GM10847 (cell line): ENCODE data around the gene CENPA.

ENCODE experiments used
- POLR2A ChIP-seq: IDR thresholded peaks from 2 replicates; pipeline ENCODE4 v1.6.1; 2011; ENCODE audit not compliant: insufficient read length; ENCODE audit errors: extremely low read depth

The CENPA gene

DNA sequence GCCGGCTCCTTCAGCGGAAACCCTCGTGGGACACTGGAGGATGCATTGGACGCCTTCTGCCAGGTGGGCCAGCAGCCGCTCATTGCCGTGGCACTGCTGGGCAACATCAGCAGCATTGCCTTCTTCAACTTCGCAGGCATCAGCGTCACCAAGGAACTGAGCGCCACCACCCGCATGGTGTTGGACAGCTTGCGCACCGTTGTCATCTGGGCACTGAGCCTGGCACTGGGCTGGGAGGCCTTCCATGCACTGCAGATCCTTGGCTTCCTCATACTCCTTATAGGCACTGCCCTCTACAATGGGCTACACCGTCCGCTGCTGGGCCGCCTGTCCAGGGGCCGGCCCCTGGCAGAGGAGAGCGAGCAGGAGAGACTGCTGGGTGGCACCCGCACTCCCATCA, 7.8 kb upstream of the CENPA start:
- no peak for TF ChIP-seq POLR2A

DNA sequence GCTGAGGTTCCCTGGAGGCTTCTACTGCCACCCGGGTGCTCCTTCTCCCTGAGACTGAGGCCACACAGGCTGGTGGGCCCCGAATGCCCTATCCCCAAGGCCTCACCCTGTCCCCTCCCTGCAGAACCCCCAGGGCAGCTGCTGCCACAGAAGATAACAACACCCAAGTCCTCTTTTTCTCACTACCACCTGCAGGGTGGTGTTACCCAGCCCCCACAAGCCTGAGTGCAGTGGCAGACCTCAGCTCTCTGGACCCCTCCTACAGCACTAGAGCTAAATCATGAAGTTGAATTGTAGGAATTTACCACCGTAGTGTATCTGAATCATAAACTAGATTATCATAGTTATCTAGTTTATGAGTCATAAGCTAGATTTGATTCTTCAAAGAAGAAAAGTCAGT, 7.3 kb upstream of the CENPA start:
- TF ChIP-seq POLR2A = no peak

DNA sequence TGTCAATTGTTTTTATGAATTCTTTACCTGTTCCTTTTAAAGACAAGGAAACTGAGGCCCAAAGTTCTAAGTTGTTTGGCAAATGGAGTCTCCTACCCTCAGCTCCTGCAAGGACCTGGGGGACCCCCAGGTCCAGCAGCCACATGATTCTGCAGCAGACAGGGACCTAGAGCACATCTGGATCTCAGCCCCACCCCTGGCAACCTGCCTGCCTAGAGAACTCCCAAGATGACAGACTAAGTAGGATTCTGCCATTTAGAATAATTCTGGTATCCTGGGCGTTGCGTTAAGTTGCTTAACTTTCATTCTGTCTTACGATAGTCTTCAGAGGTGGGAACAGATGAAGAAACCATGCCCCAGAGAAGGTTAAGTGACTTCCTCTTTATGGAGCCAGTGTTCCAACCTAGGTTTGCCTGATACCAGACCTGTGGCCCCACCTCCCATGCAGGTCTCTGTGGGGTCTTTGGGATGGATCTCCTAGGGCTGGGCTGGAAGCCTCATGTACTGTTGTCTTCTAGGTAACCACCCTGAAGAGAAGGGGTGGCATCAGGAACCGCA, 5.6 kb upstream of the CENPA start:
- no peak for TF ChIP-seq POLR2A

DNA sequence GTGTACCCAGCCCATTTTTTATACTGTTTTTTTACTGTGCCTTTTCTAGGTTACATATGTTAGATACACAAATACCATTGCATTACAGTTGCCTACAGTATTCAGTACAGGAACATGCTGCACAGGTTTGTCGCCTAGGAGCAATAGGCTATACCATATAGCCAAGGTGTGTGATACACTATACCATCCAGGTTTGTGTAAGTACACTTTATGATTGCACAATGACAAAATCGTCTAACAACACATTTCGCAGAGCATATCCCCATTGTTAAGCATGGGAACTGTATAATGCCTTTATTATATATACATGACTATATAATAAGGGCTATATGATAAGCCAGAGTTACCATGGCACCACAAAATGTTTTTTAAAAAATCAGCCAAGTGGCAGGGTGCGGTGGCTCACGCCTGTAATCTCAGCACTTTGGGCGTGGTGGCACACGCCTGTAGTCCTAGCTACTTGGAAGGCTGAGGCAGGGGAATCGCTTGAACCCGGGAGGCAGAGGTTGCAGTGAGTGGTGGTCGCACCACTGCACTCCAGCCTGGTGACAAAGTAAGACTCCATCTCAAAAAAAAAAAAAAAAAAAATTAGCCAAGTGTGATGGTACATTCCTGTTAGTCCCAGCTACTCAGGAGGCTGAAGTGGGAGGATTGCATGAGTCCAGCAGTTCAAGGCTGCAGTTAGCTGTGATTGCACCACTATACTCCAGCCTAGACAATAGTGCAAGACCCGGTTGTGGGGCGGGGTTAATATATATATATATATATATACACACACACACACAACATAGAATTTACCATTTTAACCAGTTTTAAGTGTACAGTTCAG, 2.8 kb upstream of the CENPA start:
- no peak for TF ChIP-seq POLR2A

DNA sequence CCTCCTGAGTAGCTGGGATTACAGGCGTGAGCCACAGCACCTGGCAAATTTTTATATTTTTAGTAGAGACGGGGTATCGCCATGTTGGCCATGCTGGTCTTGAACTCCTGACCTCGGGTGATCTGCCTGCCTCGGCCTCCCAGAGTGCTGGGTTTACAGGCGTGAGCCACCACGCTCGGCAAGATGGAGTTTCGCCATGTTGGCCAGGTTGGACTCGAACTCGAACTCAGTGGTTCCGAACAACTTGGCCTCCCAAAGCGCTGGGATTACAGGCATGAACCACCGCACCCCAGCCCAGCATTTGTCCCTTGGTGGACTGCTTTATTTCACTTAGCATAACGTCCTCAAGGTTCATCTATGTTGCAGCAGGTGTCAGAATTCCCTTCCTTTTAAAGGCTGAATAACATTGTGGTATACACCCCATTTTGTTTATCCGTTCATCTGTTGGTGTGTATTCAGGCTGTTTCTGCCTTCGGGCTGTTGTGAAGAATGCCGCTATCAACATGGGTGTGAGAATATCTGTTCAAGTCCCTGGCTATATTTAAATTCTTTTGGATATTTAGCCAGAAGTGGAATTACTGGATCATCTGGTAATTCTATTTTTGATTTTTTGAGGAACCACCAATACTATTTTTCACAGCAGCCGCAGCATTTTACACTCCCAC, 1.2 kb upstream of the CENPA start:
- no peak for TF ChIP-seq POLR2A

DNA sequence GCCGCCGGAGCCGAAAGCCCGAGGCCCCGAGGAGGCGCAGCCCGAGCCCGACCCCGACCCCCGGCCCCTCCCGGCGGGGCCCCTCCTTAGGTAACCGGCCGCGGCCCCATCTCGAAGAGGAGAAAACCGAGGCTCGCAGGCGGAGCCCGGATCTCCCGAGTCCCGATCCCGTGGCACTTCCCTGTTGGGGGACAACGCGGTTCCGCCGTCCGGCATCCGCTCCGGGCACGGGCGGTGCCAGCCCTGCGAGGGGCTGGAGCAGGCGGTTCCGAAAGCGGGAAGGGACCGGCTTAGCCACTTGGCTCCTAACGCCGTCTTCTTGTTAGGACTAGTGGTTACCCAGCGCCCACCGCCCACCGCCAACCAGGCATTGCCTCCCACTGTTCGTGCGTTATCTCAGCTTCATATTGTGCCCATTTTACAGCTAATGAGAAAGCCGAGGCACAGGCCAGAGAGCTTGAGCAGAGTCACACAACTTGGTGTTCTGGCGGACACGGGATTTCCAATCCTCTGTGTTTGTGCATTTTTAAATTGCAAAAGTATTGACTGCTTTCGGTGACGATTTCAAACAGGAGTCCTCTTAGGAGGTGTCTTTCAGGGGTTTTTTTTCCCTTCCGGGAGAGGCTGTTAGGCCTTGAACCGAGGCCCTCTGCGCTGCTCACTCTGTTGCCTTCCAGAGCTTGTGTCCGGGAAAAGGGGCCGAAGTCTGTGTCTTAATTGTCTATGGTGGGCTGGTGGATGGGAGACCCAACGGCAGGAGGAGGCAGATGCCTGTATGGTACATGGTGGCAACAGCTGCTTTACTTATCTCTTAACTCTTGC, 562 bp downstream of the CENPA start:
- TF ChIP-seq POLR2A = no peak

DNA sequence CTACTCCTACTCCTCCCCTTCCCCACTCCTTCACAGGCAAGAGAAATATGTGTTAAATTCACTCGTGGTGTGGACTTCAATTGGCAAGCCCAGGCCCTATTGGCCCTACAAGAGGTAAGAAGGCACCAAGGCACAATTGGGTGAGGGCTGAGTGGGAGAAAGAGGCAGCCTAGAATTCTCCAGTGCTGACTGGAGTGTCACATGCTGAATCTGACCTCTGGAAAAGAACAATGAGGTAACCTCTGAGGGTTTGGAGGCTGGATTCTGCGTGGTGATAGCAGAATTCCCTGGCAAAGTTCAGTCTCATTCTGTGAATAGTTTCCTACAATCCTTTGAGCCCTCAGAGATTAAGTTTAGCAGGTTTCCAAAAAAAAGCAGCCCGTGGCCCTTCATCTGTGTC, 6.9 kb downstream of the CENPA start:
- no peak for TF ChIP-seq POLR2A

DNA sequence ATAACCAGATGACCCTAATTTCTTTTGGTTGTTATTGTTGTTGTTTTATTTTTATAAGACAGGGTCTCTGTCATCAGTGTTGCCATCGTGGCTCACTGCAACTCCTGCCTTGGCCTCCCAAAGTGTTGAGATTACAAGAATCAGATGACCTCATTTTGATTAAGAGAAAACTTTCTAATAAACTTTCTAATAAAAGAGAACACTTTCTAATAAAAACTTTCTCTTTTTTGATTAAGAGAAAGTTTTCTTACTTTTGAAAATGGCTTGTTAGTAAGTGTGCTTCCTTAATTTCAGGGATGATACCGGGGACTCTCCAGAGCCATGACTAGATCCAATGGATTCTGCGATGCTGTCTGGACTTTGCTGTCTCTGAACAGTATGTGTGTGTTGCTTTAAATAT, 7.7 kb downstream of the CENPA start:
- TF ChIP-seq POLR2A = no peak

DNA sequence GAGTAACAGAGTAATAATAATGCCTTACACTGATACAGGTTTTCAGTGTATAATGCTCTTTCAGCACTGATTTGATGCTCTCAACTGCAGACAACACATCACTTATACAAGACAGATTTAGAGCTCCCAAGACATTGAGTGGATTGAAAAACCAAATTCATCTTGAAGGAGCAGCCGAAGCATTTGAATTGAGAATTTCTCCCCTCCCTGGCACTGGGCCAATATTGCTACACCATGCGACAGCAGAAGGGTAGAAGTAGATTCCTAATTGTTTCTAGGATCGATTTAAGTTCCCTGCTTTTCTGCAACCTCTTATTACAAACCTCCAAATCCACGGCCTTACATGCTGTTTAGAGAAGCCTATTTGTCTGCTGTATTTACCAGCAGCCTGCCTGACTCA, 15.5 kb downstream of the CENPA start:
- TF ChIP-seq POLR2A = no peak

DNA sequence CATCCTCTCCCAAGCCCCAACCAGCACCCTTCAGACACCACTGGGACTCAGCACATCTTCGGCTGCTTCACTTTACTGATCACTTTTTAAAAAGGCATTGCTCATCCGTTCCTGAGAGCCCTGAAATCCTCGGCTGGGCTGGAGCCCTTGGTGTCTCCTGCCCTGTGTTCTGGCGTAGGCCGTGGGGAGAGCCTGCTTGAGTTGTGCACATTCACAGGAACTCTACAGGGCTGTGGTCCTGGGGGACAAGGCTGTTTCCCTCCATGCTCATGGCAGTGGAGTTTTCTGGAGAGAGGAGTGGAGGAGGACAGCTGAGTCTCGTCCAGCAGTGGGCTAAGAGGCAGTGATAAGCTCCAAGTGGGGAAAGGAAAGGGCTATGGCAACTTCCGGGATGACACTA, 15.9 kb downstream of the CENPA start:
- no peak for TF ChIP-seq POLR2A

DNA sequence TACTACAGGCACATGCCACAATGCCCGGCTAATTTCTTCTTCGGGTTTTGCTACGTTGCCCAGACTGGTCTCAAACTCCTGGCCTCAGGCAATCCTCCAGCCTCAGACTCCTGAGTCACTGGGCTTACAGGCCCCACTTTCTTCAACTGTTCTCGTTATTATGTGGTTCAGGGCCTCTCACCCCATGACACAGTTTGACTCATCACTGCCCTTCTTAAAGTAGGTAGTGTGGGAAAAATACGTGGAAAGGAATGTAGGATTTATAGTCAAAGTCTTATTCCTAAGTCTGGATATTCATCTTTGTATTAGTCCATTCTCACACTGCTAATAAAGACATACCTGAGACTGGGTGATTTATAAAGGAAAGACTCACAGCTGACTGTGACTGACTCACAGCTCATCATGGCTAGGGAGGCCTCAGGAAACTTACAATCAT, 19.4 kb downstream of the CENPA start:
- no peak for TF ChIP-seq POLR2A

DNA sequence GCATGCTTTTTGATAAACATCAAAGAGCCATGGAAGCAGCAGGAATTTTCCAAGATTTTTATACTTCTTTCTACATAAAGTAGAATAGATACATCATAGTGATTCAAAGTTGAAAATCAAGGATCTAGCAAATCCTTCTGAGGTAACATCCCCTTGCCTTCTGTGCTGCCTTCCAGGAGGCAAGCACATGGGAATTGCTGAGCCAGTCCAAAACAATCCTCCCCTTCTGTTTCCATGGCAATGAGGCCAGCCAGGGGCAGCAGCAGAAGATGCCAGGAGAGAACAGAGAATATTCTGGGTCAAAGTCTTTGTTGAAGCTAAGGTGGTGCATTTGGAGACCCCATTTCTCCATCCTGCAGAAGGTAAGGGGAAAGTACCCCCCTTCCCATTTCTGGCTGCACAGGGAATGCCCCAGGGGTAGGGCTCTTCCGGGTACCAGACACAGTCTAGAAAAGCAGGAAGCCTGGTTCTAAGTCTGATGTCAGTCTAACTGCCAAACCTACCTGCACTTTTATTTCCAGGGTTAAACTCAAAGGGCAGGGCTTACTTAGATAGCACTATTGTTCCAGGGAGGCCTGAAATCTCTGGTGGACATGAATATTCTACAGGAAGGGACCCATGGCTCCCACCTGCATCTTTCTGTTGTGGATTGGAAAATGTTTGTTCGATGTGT, 22.1 kb downstream of the CENPA start:
- TF ChIP-seq POLR2A = no peak

DNA sequence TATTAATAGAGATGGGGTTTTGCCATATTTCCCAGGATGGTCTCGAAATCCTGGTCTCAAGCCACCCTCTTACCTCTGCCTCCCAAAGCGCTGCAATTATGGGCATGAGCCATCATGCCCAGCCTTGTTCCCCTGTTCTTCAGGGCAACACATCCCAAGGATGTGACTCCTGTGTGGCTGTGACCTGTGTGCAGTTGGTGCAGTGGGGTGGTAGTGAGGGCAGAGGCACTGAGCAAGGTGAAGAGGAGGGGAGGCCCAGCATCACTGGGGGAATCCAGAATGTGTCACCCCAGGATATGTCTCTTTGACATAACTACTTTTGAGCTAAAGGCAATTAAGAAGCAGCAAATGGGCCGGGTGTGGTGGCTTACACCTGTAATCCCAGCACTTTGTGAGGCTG, 23.4 kb downstream of the CENPA start:
- no peak for TF ChIP-seq POLR2A

DNA sequence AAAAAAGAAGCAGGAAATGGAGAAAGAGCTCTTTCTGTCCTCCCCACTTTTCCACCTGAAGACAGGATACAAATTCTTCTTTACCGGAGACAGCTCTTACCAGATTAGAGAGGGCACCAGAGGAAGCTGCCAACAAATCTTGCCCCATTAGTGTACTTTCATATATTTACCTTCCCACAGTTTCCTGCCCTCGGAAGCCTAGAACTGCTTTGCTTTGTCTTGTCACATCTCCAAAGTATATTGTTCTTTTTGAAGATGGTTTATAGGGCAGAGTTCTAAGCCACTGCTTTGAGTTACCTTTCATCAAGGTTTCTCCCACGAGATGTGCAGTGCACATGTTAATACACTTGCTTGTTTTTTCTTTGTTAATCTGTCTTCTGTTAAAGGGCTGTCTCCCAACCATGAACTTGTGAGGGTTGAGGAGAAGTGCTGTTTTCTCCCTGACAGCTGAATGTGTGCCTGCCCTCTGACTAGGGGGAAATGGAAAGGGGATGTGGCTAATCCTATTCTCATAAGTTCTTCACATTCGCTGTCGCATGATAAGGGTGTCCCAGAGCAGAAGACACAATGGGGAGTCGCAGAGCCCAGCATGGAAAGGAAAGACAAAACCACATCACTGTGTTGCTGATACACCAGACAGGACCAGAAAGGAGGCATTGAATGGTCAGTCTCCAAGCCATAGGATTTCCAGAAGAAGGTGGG, 24.2 kb downstream of the CENPA start:
- no peak for TF ChIP-seq POLR2A
